Breast epithelium (tissue), 4 donors: ENCODE data around the gene OSER1. TPM values are rescaled to one million over a fixed set of nuclear protein-coding genes. Genes with fewer than 3 reads are reported as not detected.
"Not testable (repeated sequence)": the region's sequence is repeated elsewhere in the genome, so short reads cannot be mapped to it uniquely, and the experiment has no call there.

Source experiments
- DNase-seq, 2 donors: peaks; one replicate each; pipeline ENCODE4 v3.0.0-alpha.2; 2019; ENCODE audit warnings: low spot score in 2 of 2
- H3K27ac ChIP-seq, 2 donors: fragments of 200-600 bp; sonication (generic) in 1 of 2; one replicate each; pipeline ENCODE4 v1.5.1; 2016 to 2019; ENCODE audit warnings: mild to moderate bottlenecking in 1 of 2
- H3K27me3 ChIP-seq, 2 donors: fragments of 200-600 bp; sonication (generic) in 1 of 2; one replicate each; pipeline versions ENCODE4 v1.5.1 to v1.6.0; 2017 to 2019; ENCODE audit warnings: control low read depth in 1 of 2, mild to moderate bottlenecking in 1 of 2
- H3K36me3 ChIP-seq: fragments of 200-600 bp; one replicate; pipeline ENCODE4 v1.5.1; 2019
- H3K4me1 ChIP-seq, 2 donors: fragments of 200-600 bp; sonication (generic); one replicate each; pipeline ENCODE4 v1.5.1; 2016 to 2019; ENCODE audit warnings: control low read depth in 1 of 2
- H3K4me3 ChIP-seq, 3 donors: fragments of 200-600 bp; sonication (generic); 1 replicate in 2 of 3; 2 replicates in 1 of 3; pipeline ENCODE4 v1.5.1; 2016 to 2019; ENCODE audit warnings: mild to moderate bottlenecking in 3 of 3, moderate library complexity in 2 of 3
- H3K9me3 ChIP-seq, 2 donors: fragments of 200-600 bp; sonication (generic) in 1 of 2; one replicate each; pipeline ENCODE4 v1.5.1; 2016 to 2019; ENCODE audit warnings: control low read depth in 1 of 2
- CTCF ChIP-seq, 3 donors: fragments of 450-650 bp; IDR thresholded peaks; one replicate each; pipeline ENCODE4 v1.5.1; 2016 to 2017; ENCODE audit warnings: antibody characterized with exemption in 3 of 3, mild to moderate bottlenecking in 3 of 3, moderate library complexity in 3 of 3
- POLR2A ChIP-seq: fragments of 450-650 bp; IDR thresholded peaks from one replicate; pipeline ENCODE4 v1.6.1; 2016; ENCODE audit warnings: antibody characterized with exemption, mild to moderate bottlenecking, moderate library complexity
- POLR2AphosphoS5 ChIP-seq, 3 donors: sonication (generic); formaldehyde crosslinking; IDR thresholded peaks; one replicate each; pipeline ENCODE4 v1.6.1; 2017; ENCODE audit warnings: antibody characterized with exemption in 3 of 3
- intact Hi-C: fragments of 100-400 bp; cut with DNase I; formaldehyde crosslinking; loops from one replicate; pipeline ENCODE4 v1.15.1; 2023; ENCODE audit warnings: low total_unique reads
- total RNA-seq, 3 donors: library from RNA; depleted of rRNA; stranded (reverse); fragments of >200 nt; gene quantifications; one replicate each; pipeline ENCODE4 v1.1.0, GENCODE V29; 2016

The OSER1 gene
- total RNA-seq, 3 donors from 2014 or later, result 59.6 to 73.8 (median 67.2) TPM

GRCh38 chr20:44245977-44246376, 35.4 kb upstream of the OSER1 start:
- H3K4me3 ChIP-seq, result no peak overlapping the region
- TF ChIP-seq CTCF (IDR thresholded peaks at IDR 0.05) (no peak), POLR2AphosphoS5 (IDR thresholded peaks at IDR 0.05) (no peak), POLR2A (no peak)
- H3K27me3 ChIP-seq, result peaks cover 0 to 13% of the 10 kb centered on the region in 2 donors
- H3K9me3 ChIP-seq, result no peaks in the 10 kb centered on the region
- no peaks in the 10 kb centered on the region for H3K36me3 ChIP-seq
- DNase-seq, result no peak
- intact Hi-C loops, result no loop called here
- peaks cover 0 to 6% of the 10 kb centered on the region in 2 donors for H3K4me1 ChIP-seq
- H3K27ac ChIP-seq, result no peak overlapping the region

GRCh38 chr20:44241796-44242195, 31.2 kb upstream of the OSER1 start:
- H3K36me3 ChIP-seq, result no peaks in the 10 kb centered on the region
- no peaks in the 10 kb centered on the region for H3K4me1 ChIP-seq
- TF ChIP-seq CTCF (IDR thresholded peaks at IDR 0.05), result no peak
- TF ChIP-seq POLR2A, result no peak
- no peak for DNase-seq
- no peaks in the 10 kb centered on the region for H3K9me3 ChIP-seq
- H3K27ac ChIP-seq, result no peak overlapping the region
- no peak overlapping the region for H3K4me3 ChIP-seq
- no peaks in the 10 kb centered on the region for H3K27me3 ChIP-seq
- intact Hi-C loops, result no loop called here

- H3K27ac ChIP-seq, H3K36me3 ChIP-seq, H3K4me1 ChIP-seq, DNase-seq, H3K9me3 ChIP-seq, intact Hi-C loops, H3K27me3 ChIP-seq, H3K4me3 ChIP-seq: not testable (repeated sequence)
Observed at GRCh38 chr20:44236840-44237239, 26.3 kb upstream of the OSER1 start.

GRCh38 chr20:44235702-44236101, 25.1 kb upstream of the OSER1 start:
- no peak overlapping the region for H3K27ac ChIP-seq
- H3K4me1 ChIP-seq, result no peaks in the 10 kb centered on the region
- intact Hi-C loops, result no loop called here
- TF ChIP-seq CTCF (IDR thresholded peaks at IDR 0.05) (no peak), POLR2A (no peak), POLR2AphosphoS5 (IDR thresholded peaks at IDR 0.05) (no peak)
- no peaks in the 10 kb centered on the region for H3K27me3 ChIP-seq
- H3K4me3 ChIP-seq, result no peak overlapping the region
- no peaks in the 10 kb centered on the region for H3K9me3 ChIP-seq
- no peak for DNase-seq
- no peaks in the 10 kb centered on the region for H3K36me3 ChIP-seq

GRCh38 chr20:44234566-44235317, 24.2 kb upstream of the OSER1 start:
- Histone ChIP-seq H3K4me1 (no peaks in the 10 kb centered on the region), H3K9me3 (no peaks in the 10 kb centered on the region), H3K4me3 (no peak overlapping the region), H3K36me3 (no peaks in the 10 kb centered on the region), H3K27me3 (no peaks in the 10 kb centered on the region), H3K27ac (no peak overlapping the region)
- intact Hi-C loops, result no loop called here
- TF ChIP-seq POLR2AphosphoS5 (IDR thresholded peaks at IDR 0.05), result no peak
- TF ChIP-seq CTCF (IDR thresholded peaks at IDR 0.05), result no peak
- TF ChIP-seq POLR2A, result no peak
- no peak for DNase-seq
